ENCODE results near the gene FOXP4.

- TF ChIP-seq CTCF (IDR thresholded peaks at IDR 0.05; ENCODE audit: low read depth, low read length, missing input control) (no peak), MAX (IDR thresholded peaks at IDR 0.05) (no peak), TAF1 (conservative IDR thresholded peaks at IDR 0.05) (no peak), GABPA (IDR thresholded peaks at IDR 0.05 in 1 of 2, conservative IDR thresholded peaks at IDR 0.05 in 1 of 2) (no peak), NR2F2 (IDR thresholded peaks at IDR 0.05) (no peak), RXRA (IDR thresholded peaks at IDR 0.05) (no peak)
Observed at GRCh38 chr6:41546475-41546865, 289 bp downstream of the FOXP4 start.

Measured in liver (tissue), 3 donors.